DND-41 (cell line): Measurements from ENCODE around the gene GUCA1A.

ENCODE experiments used
- EZH2 ChIP-seq: IDR thresholded peaks from 3 replicates; pipeline ENCODE4 v1.6.1; 2012; ENCODE audit warnings: borderline replicate concordance, low read depth, mild to moderate bottlenecking, moderate library complexity, low read length, inconsistent platforms; ENCODE audit not compliant: severe bottlenecking
- TF ChIP-seq, protein P1 (sequence below): IDR thresholded peaks from 2 replicates; pipeline ENCODE4 v1.5.1; 2012; ENCODE audit warnings: borderline replicate concordance, low read length, moderate library complexity, mild to moderate bottlenecking; ENCODE audit not compliant: poor library complexity, severe bottlenecking; ENCODE audit errors: extremely low read depth

DNA sequence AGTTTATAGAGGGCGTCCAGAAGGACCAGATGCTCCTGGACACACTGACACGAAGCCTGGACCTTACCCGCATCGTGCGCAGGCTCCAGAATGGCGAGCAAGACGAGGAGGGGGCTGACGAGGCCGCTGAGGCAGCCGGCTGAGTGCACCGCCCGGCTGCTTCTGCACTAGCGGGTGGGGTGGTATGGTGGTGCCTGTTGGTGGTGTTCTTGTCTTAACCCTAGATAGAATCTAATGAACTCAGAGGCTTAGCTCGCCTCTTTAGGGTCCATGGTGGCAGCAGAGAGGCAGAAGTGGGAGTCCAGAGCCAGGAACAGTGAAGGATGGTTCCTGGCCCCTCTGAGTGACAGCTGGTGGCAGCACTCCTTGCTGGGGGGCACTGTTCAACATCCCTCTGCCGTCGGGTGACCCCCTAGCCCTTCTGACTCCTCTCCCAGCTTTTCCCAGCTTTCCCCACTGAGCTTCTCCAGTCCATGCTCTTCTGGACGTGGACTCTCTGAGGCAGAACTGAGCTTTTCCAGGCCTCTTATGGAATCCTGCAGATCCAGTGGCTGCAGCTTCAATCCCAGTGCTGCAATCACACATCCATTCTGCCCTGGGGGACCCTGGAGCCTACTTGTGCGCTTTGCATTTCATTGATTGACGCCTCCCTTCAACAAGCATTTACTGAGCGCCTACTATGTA is 6.2 kb downstream of the GUCA1A start:
- TF ChIP-seq, protein P1, sequence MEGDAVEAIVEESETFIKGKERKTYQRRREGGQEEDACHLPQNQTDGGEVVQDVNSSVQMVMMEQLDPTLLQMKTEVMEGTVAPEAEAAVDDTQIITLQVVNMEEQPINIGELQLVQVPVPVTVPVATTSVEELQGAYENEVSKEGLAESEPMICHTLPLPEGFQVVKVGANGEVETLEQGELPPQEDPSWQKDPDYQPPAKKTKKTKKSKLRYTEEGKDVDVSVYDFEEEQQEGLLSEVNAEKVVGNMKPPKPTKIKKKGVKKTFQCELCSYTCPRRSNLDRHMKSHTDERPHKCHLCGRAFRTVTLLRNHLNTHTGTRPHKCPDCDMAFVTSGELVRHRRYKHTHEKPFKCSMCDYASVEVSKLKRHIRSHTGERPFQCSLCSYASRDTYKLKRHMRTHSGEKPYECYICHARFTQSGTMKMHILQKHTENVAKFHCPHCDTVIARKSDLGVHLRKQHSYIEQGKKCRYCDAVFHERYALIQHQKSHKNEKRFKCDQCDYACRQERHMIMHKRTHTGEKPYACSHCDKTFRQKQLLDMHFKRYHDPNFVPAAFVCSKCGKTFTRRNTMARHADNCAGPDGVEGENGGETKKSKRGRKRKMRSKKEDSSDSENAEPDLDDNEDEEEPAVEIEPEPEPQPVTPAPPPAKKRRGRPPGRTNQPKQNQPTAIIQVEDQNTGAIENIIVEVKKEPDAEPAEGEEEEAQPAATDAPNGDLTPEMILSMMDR = no peak
- TF ChIP-seq EZH2 = no peak
